ENCODE data around the gene PMM1. TPM values are rescaled to one million over a fixed set of nuclear protein-coding genes. Genes with fewer than 3 reads are reported as not detected.

Gene PMM1
- total RNA-seq, 4 donors from 2014 or later, result 55.5 to 88.1 (median 83.5) TPM

GRCh38 chr22:41625577-41625976 lies 35.9 kb upstream of the PMM1 start:
- Histone ChIP-seq H3K9me3 (no peaks in the 10 kb centered on the region), H3K27ac (no peak overlapping the region), H3K4me1 (peaks cover 0 to 29% (median 11%) of the 10 kb centered on the region in 4 donors), H3K4me3 (no peak overlapping the region), H3K27me3 (no peaks in the 10 kb centered on the region), H3K36me3 (peaks cover 0 to 77% (median 16%) of the 10 kb centered on the region in 3 donors)
- WGBS, 2 donors, result 96 to 98% methylated on average over 7 of the region's 7 CpGs
- no peak for DNase-seq (ENCODE audit: low spot score in 2 of 2)
- TF ChIP-seq POLR2A (IDR thresholded peaks at IDR 0.05) (no peak), CTCF (IDR thresholded peaks at IDR 0.05) (no peak), EP300 (IDR thresholded peaks at IDR 0.05) (no peak)

- no peaks in the 10 kb centered on the region for H3K9me3 ChIP-seq
- no peak for TF ChIP-seq EP300 (IDR thresholded peaks at IDR 0.05)
- no peak for TF ChIP-seq POLR2A (IDR thresholded peaks at IDR 0.05)
- no peak for TF ChIP-seq CTCF (IDR thresholded peaks at IDR 0.05)
- H3K27me3 ChIP-seq, result no peaks in the 10 kb centered on the region
- peaks cover 0 to 41% (median 12%) of the 10 kb centered on the region in 3 donors for H3K36me3 ChIP-seq
- WGBS, 2 donors, result 4 to 5% methylated on average over 8 of the region's 8 CpGs
- H3K27ac ChIP-seq, result peak overlapping the region; percentile 91 to 97 (median 95)
- peak overlapping the region; percentile 76 to 88 (median 82) for H3K4me3 ChIP-seq
- DNase-seq (ENCODE audit: low spot score in 2 of 2), result no peak
- peaks cover 0 to 49% (median 18%) of the 10 kb centered on the region in 4 donors for H3K4me1 ChIP-seq
Observed at GRCh38 chr22:41621911-41622179, 32.2 kb upstream of the PMM1 start.

GRCh38 chr22:41621099-41621910 lies 31.7 kb upstream of the PMM1 start, which contains the start of gene XRCC6:
Gene XRCC6, plus strand, starts transcription at chr22:41621295. Its CDS starts 710 bp downstream, at chr22:41622005.
- 0% methylated on average over 67 to 68 of the region's 70 CpGs for WGBS, 2 donors

GRCh38 chr22:41620589-41621098 lies 31.0 kb upstream of the PMM1 start, which contains the start of gene DESI1:
Gene DESI1, minus strand, starts transcription at chr22:41621043. Its CDS starts 204 bp downstream, at chr22:41620839.
- no peaks in the 10 kb centered on the region for H3K9me3 ChIP-seq
- H3K27ac ChIP-seq, result peak within 1 kb of the TSS; percentile 91 to 97 (median 95)
- H3K4me1 ChIP-seq, result peaks cover 0 to 49% (median 18%) of the 10 kb centered on the region in 4 donors
- peak within 1 kb of the TSS; percentile 76 to 88 (median 82) for H3K4me3 ChIP-seq
- no peak for TF ChIP-seq CTCF (IDR thresholded peaks at IDR 0.05)
- TF ChIP-seq EP300 (IDR thresholded peaks at IDR 0.05), result no peak
- peak in 1 of 2 donors; percentile 33 for TF ChIP-seq POLR2A (IDR thresholded peaks at IDR 0.05)
- DNase-seq (ENCODE audit: low spot score in 2 of 2), result peak in 1 of 2 donors; percentile 24
- H3K27me3 ChIP-seq, result no peaks in the 10 kb centered on the region
- 0% methylated on average over 7 to 37 of the region's 40 CpGs for WGBS, 2 donors
- peaks cover 0 to 29% (median 4%) of the 10 kb centered on the region in 3 donors for H3K36me3 ChIP-seq

More at GRCh38 chr22:41621099-41621910, 31.7 kb upstream of the PMM1 start, which contains the start of gene XRCC6:
- no peaks in the 10 kb centered on the region for H3K27me3 ChIP-seq
- peak; percentile 96 to 100 for TF ChIP-seq EP300 (IDR thresholded peaks at IDR 0.05)
- no peak for TF ChIP-seq CTCF (IDR thresholded peaks at IDR 0.05)
- peak; percentile 90 to 99 for TF ChIP-seq POLR2A (IDR thresholded peaks at IDR 0.05)
- H3K36me3 ChIP-seq, result peaks cover 0 to 36% (median 11%) of the 10 kb centered on the region in 3 donors
- H3K4me3 ChIP-seq, result peak within 1 kb of the TSS; percentile 76 to 88 (median 82)
- no peaks in the 10 kb centered on the region for H3K9me3 ChIP-seq
- peak; percentile 100 for DNase-seq (ENCODE audit: low spot score in 2 of 2)
- peaks cover 0 to 49% (median 18%) of the 10 kb centered on the region in 4 donors for H3K4me1 ChIP-seq
- H3K27ac ChIP-seq, result peak within 1 kb of the TSS; percentile 91 to 97 (median 95)
